Activated T-helper 17 cell treated with anti-CD3 and anti-CD28 coated beads, Interleukin-2, amount 50 U/mL, for 72 hours (primary cell): Measurements from ENCODE around the gene FAM200B. TPM values are rescaled to one million over a fixed set of nuclear protein-coding genes. Genes with fewer than 3 reads are reported as not detected.

Experiments
- ATAC-seq: fragments of 150-1000 bp; cut with Tn5 transposase; replicated peaks from 2 replicates; pipeline ENCODE4 v1.10.0; 2021; ENCODE audit warnings: mild to moderate bottlenecking, moderate library complexity
- H3K27ac Mint-ChIP-seq: one replicate; pipeline ENCODE4 v1.8.0; 2022; ENCODE audit warnings: mixed read lengths
- H3K27me3 Mint-ChIP-seq: one replicate; pipeline ENCODE4 v1.8.0; 2022; ENCODE audit warnings: mixed read lengths
- H3K36me3 Mint-ChIP-seq: one replicate; pipeline ENCODE4 v1.8.0; 2022; ENCODE audit warnings: low read depth, mild to moderate bottlenecking, mixed read lengths
- H3K4me1 Mint-ChIP-seq: one replicate; pipeline ENCODE4 v1.8.0; 2022; ENCODE audit warnings: mixed read lengths
- H3K4me3 Mint-ChIP-seq: one replicate; pipeline ENCODE4 v1.8.0; 2022; ENCODE audit warnings: mild to moderate bottlenecking, mixed read lengths
- H3K9me3 Mint-ChIP-seq: one replicate; pipeline ENCODE4 v1.8.0; 2022; ENCODE audit warnings: mixed read lengths
- total RNA-seq, 2 donors: library from RNA; stranded (reverse); gene quantifications; one replicate each; pipeline ENCODE4 v1.2.3, GENCODE V29; 2022

FAM200B gene
- total RNA-seq, 2 donors from 2014 or later = 9.2 to 10.3 TPM

- peaks cover 8% of the 10 kb centered on the region for H3K27me3 Mint-ChIP-seq
- no peak overlapping the region for H3K4me3 Mint-ChIP-seq
- no peaks in the 10 kb centered on the region for H3K36me3 Mint-ChIP-seq
- no peak for ATAC-seq
- H3K9me3 Mint-ChIP-seq = no peaks in the 10 kb centered on the region
- no peaks in the 10 kb centered on the region for H3K4me1 Mint-ChIP-seq
- no peak overlapping the region for H3K27ac Mint-ChIP-seq
These were observed 15.2 kb downstream of the FAM200B start for GRCh38 chr4:15696866-15697265.

GRCh38 chr4:15702941-15703403 is 21.3 kb downstream of the FAM200B start, which contains the start of gene BST1:
TSS of gene BST1 (plus strand) at chr4:15703065. CDS start at chr4:15703145, 80 bp downstream.
- Mint-ChIP-seq H3K27me3 (peaks cover 4% of the 10 kb centered on the region), H3K9me3 (no peaks in the 10 kb centered on the region), H3K27ac (no peak within 1 kb of the TSS), H3K36me3 (no peaks in the 10 kb centered on the region), H3K4me3 (peak within 1 kb of the TSS; percentile 79), H3K4me1 (no peaks in the 10 kb centered on the region)
- peak; percentile 75 for ATAC-seq

GRCh38 chr4:15703439-15703838 is 21.8 kb downstream of the FAM200B start:
- Mint-ChIP-seq H3K27ac (no peak overlapping the region), H3K4me3 (peak overlapping the region; percentile 79), H3K4me1 (no peaks in the 10 kb centered on the region), H3K27me3 (peaks cover 4% of the 10 kb centered on the region), H3K9me3 (no peaks in the 10 kb centered on the region), H3K36me3 (no peaks in the 10 kb centered on the region)
- peak; percentile 7 for ATAC-seq

GRCh38 chr4:15704129-15704528 is 22.5 kb downstream of the FAM200B start:
- H3K4me3 Mint-ChIP-seq = peak overlapping the region; percentile 79
- no peak overlapping the region for H3K27ac Mint-ChIP-seq
- H3K9me3 Mint-ChIP-seq = no peaks in the 10 kb centered on the region
- H3K36me3 Mint-ChIP-seq = no peaks in the 10 kb centered on the region
- ATAC-seq = no peak
- peaks cover 3% of the 10 kb centered on the region for H3K4me1 Mint-ChIP-seq
- H3K27me3 Mint-ChIP-seq = peaks cover 4% of the 10 kb centered on the region

- H3K4me3 Mint-ChIP-seq = no peak overlapping the region
- peaks cover 3% of the 10 kb centered on the region for H3K4me1 Mint-ChIP-seq
- H3K36me3 Mint-ChIP-seq = no peaks in the 10 kb centered on the region
- H3K27me3 Mint-ChIP-seq = no peaks in the 10 kb centered on the region
- no peak for ATAC-seq
- H3K27ac Mint-ChIP-seq = no peak overlapping the region
- H3K9me3 Mint-ChIP-seq = no peaks in the 10 kb centered on the region
These were observed 25.2 kb downstream of the FAM200B start for GRCh38 chr4:15706646-15707362.

GRCh38 chr4:15707363-15707715 is 25.7 kb downstream of the FAM200B start:
- Mint-ChIP-seq H3K4me1 (peaks cover 3% of the 10 kb centered on the region), H3K9me3 (no peaks in the 10 kb centered on the region), H3K27ac (no peak overlapping the region), H3K36me3 (no peaks in the 10 kb centered on the region), H3K27me3 (no peaks in the 10 kb centered on the region), H3K4me3 (no peak overlapping the region)
- ATAC-seq = no peak

GRCh38 chr4:15711762-15712161 is 30.1 kb downstream of the FAM200B start:
- Mint-ChIP-seq H3K4me1 (peaks cover 3% of the 10 kb centered on the region), H3K4me3 (no peak overlapping the region), H3K9me3 (no peaks in the 10 kb centered on the region), H3K27ac (no peak overlapping the region), H3K27me3 (no peaks in the 10 kb centered on the region), H3K36me3 (no peaks in the 10 kb centered on the region)
- ATAC-seq = peak; percentile 66

GRCh38 chr4:15712214-15712613 is 30.6 kb downstream of the FAM200B start:
- Mint-ChIP-seq H3K27me3 (no peaks in the 10 kb centered on the region), H3K4me3 (no peak overlapping the region), H3K9me3 (no peaks in the 10 kb centered on the region), H3K27ac (no peak overlapping the region), H3K36me3 (no peaks in the 10 kb centered on the region), H3K4me1 (peaks cover 3% of the 10 kb centered on the region)
- ATAC-seq = no peak

- Mint-ChIP-seq H3K27me3 (no peaks in the 10 kb centered on the region), H3K4me1 (no peaks in the 10 kb centered on the region), H3K9me3 (no peaks in the 10 kb centered on the region), H3K36me3 (no peaks in the 10 kb centered on the region), H3K4me3 (no peak overlapping the region), H3K27ac (no peak overlapping the region)
- no peak for ATAC-seq
These were observed 32.5 kb downstream of the FAM200B start for GRCh38 chr4:15714141-15714540.

GRCh38 chr4:15714646-15715435 is 33.2 kb downstream of the FAM200B start:
- Mint-ChIP-seq H3K36me3 (no peaks in the 10 kb centered on the region), H3K4me3 (no peak overlapping the region)
- ATAC-seq = no peak

GRCh38 chr4:15716115-15716514 is 34.5 kb downstream of the FAM200B start:
- H3K9me3 Mint-ChIP-seq = no peaks in the 10 kb centered on the region
- no peaks in the 10 kb centered on the region for H3K36me3 Mint-ChIP-seq
- H3K4me3 Mint-ChIP-seq = no peak overlapping the region
- ATAC-seq = no peak
- no peaks in the 10 kb centered on the region for H3K4me1 Mint-ChIP-seq
- no peaks in the 10 kb centered on the region for H3K27me3 Mint-ChIP-seq
- no peak overlapping the region for H3K27ac Mint-ChIP-seq

More at GRCh38 chr4:15714646-15715435, 33.2 kb downstream of the FAM200B start:
- no peaks in the 10 kb centered on the region for H3K4me1 Mint-ChIP-seq
- no peaks in the 10 kb centered on the region for H3K9me3 Mint-ChIP-seq
- no peaks in the 10 kb centered on the region for H3K27me3 Mint-ChIP-seq
- no peak overlapping the region for H3K27ac Mint-ChIP-seq

GRCh38 chr4:15717086-15717485 is 35.5 kb downstream of the FAM200B start:
- Mint-ChIP-seq H3K4me3 (no peak overlapping the region), H3K27me3 (no peaks in the 10 kb centered on the region), H3K27ac (no peak overlapping the region), H3K4me1 (no peaks in the 10 kb centered on the region), H3K9me3 (no peaks in the 10 kb centered on the region), H3K36me3 (no peaks in the 10 kb centered on the region)
- ATAC-seq = no peak

- H3K36me3 Mint-ChIP-seq = no peaks in the 10 kb centered on the region
- no peaks in the 10 kb centered on the region for H3K4me1 Mint-ChIP-seq
- no peaks in the 10 kb centered on the region for H3K9me3 Mint-ChIP-seq
- no peak overlapping the region for H3K4me3 Mint-ChIP-seq
- no peaks in the 10 kb centered on the region for H3K27me3 Mint-ChIP-seq
- ATAC-seq = no peak
- H3K27ac Mint-ChIP-seq = no peak overlapping the region
These were observed 36.2 kb downstream of the FAM200B start for GRCh38 chr4:15717657-15718416.

- H3K27me3 Mint-ChIP-seq = no peaks in the 10 kb centered on the region
- no peak overlapping the region for H3K27ac Mint-ChIP-seq
- no peak overlapping the region for H3K4me3 Mint-ChIP-seq
- no peak for ATAC-seq
- H3K4me1 Mint-ChIP-seq = no peaks in the 10 kb centered on the region
- H3K36me3 Mint-ChIP-seq = no peaks in the 10 kb centered on the region
- H3K9me3 Mint-ChIP-seq = no peaks in the 10 kb centered on the region
These were observed 36.8 kb downstream of the FAM200B start for GRCh38 chr4:15718465-15718864.
